Stimulated activated CD4-positive, alpha-beta T cell treated with anti-CD3 and anti-CD28 coated beads, TNF-alpha, amount 100 ng/mL, for 48 hours (primary cell): ENCODE measurements around the gene ZBTB7C.

Experiments
- DNase-seq, 3 donors: peaks; one replicate each; pipeline ENCODE4 v3.0.0-alpha.2; 2020; ENCODE audit warnings: low read depth in 3 of 3

Gene ZBTB7C

GRCh38 chr18:48122816-48123215 is 286.4 kb downstream of the ZBTB7C start:
- DNase-seq: no peak

- DNase-seq: no peak
These were observed 286.8 kb downstream of the ZBTB7C start for GRCh38 chr18:48122376-48122775.

- DNase-seq: no peak
These were observed 287.4 kb downstream of the ZBTB7C start for GRCh38 chr18:48121752-48122151.

DNA sequence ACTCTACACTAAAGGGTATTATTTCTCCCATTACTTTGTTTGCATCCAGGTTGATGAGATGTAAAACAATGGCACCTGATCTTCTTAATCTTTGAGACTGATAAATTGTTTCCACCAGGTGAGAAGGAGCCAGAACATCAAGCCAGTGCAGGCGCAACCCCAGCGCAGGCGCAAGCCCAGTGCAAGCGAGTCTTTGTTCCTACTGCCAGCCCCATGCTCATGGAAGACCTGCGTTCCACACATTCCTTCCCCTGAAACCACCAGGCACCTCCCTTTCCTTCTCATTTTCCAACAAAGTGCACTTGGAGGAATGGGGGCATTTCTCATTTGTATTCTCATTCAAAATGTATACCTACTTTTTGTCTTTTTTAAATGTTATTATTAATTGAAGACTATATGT is 290.0 kb downstream of the ZBTB7C start:
- no peak for DNase-seq

DNA sequence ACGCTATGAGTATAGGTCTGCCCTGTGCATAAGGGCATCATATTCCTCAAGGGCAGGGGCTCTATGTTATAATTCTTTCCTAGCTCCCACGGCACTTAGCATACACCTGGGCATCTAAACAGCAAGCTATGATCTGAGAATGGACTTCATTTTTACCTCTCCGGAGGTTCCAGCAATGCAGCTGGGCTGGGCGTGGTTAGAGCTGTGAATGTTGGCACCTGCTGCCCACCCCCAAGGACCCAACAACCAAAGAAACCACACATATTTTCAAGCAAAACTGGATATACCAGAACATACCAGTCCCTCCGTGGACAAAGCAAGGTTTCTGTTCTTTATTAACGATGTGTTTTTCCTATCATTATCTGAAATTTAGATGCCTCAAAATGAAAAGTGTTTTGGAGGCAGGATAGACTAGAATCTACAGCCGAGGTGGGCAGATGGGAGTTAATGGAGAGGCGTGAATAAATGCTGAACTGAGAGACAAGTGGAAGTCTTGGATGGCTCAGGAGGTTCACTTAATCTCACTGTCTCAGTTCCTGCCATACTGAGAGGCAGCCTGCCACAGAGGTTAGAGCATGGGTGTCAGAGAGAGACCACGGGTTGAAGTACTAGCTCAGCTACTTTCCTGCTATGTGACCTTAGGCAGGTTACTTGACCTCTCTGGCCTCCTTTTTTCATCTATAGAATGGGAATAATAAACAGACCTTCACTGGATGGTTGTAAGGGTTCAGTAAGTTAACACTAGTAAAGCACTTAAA is 292.1 kb downstream of the ZBTB7C start:
- DNase-seq: no peak

- no peak for DNase-seq
These were observed 293.2 kb downstream of the ZBTB7C start for GRCh38 chr18:48116017-48116416.

DNA sequence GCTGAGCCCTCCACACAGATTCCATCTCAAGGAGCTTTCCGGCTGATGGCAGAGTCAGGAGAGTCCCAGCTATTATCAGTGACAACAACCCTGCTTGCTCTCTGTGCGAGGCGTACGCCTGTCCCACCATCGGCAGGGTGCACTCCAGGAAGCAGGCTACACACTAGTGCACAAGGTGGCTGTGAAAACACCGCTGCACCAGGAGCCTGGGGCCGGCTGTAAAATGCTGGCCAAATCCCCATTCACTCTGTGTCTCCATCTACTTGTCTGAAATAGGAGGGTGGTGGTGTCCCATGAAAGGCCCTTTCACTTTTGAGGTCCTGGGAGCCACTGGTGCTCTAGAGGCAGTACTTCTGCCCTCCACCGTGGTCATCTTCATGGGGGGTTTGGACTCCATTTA is 295.5 kb downstream of the ZBTB7C start:
- DNase-seq: no peak

DNA sequence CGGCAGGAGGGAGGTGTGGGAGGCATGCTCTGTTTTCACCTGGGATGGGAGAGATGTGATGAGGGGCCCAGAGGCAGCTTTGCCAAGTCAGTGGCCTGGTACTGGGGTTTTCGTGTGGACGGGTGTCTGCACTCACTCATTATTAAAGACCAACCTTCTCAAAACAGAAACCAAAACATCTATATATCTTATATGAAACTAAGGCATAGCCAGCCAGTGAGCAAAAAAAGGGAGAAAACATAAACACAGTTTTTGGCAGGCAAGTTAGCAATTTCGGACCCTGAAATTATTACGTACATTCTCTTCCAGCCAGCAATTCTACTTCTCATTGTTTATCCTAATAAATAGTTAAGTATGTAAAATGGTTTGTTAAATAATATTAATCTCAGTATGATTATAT is 297.6 kb downstream of the ZBTB7C start:
- no peak for DNase-seq

GRCh38 chr18:48110797-48111196 is 298.4 kb downstream of the ZBTB7C start:
- no peak for DNase-seq

GRCh38 chr18:48109961-48110493 is 299.2 kb downstream of the ZBTB7C start:
- DNase-seq: no peak

GRCh38 chr18:48108136-48108535 is 301.0 kb downstream of the ZBTB7C start:
- DNase-seq: no peak

DNA sequence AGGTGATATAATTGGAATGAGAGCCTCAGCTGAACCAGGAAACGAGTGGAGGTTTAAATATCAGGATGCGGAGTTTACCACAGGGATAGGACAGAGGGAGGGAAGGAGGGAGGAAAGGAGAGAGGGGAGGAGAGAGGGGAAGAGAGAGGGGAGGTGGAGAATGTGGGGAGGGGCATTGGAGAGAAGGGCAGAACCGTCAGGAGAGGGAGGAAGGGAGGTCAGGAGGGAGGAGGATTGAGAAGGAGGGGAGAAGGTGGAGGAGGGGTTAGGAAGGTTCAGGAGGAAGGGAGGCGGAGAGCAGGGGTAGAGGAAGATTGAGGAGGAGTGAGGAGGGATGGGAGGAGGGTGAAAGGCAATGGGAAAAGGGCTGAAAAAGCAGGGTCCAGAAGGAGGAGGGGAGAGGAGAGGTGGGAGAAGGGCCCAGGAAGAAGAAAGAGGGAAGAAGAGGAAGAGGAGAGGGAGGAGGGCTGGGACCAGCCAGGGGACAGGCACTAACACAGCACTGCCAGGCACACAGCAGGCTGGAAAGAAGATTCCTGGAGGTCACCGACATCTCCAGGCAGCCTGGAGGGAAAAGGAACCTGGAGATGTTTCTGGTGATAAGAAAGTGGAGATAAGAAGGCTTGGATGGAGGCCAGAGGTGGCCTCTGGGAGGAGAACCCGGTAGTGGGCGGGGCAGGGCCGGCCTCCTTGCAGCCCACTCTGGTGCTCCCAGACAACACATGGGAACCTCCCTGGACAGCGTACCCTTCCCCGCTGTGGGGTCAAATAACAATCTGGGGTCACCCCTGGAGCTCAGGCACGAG is 302.0 kb downstream of the ZBTB7C start:
- no peak for DNase-seq

- DNase-seq: no peak
These were observed 302.7 kb downstream of the ZBTB7C start for GRCh38 chr18:48106498-48106897.

DNA sequence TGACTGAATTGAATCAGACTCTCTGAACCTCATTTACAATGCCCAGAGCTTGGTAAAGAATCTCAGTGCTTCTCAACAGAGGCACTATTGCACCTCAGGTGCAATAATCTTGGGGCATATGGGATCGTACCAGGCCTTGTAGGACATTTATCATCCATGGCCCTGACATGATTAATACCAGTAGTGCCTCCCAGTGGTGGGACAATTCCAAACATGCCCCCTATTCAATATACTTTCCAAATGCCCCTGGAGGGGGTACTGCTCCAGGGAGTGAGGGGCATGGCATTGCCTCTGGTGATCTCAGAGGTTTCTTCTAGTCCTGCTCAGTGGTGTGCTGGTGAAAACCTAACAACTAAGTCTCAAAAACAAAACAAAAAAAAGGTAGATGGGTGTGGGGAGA is 303.9 kb downstream of the ZBTB7C start:
- DNase-seq: no peak

DNA sequence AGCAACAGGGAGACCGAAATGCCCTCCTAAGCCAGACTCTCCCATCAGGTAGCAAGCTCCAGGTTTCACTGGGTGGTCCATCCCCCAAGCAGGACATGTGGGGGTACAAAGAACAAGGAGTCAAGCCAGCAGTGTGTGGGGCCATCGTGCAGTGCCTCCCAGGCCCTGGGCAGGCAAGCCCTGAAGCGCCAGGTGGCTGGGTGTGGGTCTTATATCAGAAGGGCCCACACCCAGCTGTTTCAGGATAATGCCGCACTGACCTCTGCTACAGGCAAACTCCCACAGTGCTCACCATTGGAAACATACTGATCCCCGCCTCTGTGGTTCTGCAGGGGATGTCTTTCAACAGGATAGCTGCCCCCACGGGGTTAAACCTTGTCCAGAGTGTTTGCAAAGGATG is 304.5 kb downstream of the ZBTB7C start:
- DNase-seq: no peak

- DNase-seq: no peak
These were observed 308.5 kb downstream of the ZBTB7C start for GRCh38 chr18:48100651-48101165.

DNA sequence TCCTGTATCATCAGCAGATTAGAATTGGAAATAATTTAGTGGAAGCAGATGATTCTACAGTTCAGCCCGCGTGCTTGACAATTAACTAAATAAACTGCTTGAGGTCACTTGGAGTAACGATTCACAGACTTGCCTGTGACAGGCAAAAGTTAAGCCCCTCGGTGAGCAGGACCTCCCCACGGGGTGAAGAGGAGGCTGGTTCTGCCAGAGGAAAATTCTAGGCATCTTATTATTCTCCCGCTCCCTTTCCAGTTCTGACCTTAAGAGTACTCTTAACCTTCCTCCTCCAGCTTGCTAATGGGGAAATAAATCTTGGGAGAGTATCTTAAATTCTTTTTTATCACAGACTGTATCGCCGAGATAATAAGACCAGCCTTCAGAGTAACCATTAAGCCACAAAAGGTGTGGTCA is 309.0 kb downstream of the ZBTB7C start:
- no peak for DNase-seq

DNA sequence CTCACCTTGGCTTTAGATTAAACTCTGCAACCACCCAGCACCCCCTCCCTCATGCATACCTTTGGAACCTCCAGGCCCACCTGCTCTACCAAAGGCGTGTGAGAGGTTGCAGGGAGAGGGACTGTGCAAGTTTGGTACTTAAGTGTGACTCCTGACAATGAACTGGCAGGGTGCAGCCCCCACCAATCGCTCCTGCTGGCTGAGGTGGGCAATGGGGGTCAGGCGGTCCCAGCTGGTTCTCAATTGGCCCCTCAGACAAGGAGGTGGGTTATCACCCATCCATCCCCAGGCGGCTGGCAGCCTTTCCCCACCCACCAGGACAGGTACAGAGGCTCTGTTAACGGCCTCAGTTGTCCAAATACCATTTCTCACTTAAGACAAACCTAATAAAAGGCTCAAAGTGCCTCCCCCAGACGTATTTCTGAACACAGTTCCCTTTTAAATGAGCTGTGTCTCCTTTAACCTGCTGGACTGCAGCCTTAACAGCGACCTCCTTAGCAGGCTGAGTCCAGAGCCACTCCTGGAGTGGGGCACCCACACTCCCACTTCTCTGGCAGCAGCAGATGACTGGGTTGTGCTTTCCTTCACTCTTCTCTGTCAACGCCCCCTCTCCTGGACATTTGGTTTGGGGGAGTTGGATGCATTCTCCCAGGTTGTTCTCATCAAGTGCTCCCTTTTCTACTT is 309.6 kb downstream of the ZBTB7C start:
- DNase-seq: no peak

DNA sequence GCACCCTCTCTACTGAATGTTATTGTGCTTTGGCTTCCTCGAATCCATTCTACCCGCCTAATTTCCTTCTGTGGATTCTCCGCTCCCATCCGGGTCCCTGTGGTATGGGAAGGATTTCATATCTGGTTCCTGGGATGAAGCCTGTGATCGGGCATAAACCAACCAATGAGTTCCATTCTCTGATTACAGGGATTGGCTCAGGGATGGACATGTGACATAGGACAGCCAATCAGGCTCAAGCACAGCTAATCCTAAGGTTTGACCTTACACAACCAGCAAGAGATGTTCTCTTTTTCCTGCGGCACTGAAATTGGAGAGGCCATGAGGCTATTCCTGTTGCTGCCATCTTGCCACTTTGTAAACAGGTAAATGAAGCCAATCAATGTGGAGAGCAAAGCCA is 310.6 kb downstream of the ZBTB7C start:
- DNase-seq: no peak

DNA sequence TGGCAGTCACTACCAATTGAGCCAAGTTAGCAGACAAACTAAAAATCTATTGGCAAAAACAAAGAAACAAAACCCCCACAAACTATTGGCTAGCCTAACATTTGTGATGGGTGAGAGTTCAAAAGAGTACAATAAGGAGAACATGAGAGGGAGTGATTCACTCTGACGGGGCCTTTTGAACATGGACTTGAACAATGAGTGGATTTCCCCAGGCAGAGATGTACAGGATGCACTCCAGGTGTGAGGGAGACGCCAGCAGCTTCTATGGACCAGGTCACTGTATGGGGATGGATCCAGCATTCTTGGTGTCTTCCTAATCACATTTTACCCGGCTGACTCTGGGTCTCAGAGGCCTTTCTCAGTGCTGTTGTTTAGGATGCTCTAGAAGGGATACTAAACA is 311.2 kb downstream of the ZBTB7C start:
- DNase-seq: no peak

GRCh38 chr18:48095726-48096125 is 313.5 kb downstream of the ZBTB7C start:
- no peak for DNase-seq

DNA sequence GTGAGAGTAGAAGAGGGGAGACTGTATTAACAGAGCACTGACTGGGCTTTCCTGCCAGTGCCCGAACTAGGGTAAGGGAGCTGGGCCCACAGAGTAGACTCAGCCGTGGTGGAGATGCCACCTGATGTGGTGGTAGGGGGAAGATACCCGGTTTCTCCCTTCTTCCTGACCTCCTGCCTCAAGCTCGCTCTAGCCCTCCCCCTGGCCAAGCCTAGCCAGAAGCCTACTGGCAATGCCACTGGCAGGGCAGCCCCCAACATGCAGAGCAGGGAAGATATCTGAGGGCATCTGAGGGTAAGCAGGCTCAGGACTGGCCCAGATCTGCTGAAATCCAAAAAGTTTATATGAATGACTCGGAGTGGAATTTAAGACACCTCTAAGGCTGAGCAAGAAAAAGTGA is 316.1 kb downstream of the ZBTB7C start:
- DNase-seq: no peak
